HPDE6-E6E7 (cell line): Measurements from ENCODE around the gene ENPP1.
A peak's percentile ranks its signal among the peaks of the same experiment; 100 is the strongest.
"Not testable (repeated sequence)": the region's sequence is repeated elsewhere in the genome, so short reads cannot be mapped to it uniquely, and the experiment has no call there.

ENCODE experiments used
- DNase-seq: peaks from one replicate; pipeline ENCODE4 v3.0.0; 2011; ENCODE audit warnings: missing footprints; ENCODE audit errors: extremely low spot score

The ENPP1 gene

GRCh38 chr6:131877999-131878789 lies 70.4 kb downstream of the ENPP1 start:
- DNase-seq, result no peak

GRCh38 chr6:131883016-131883415 lies 75.2 kb downstream of the ENPP1 start:
- no peak for DNase-seq

- DNase-seq, result no peak
These were observed 77.4 kb downstream of the ENPP1 start for GRCh38 chr6:131885237-131885636.

- DNase-seq, result no peak
These were observed 78.7 kb downstream of the ENPP1 start for GRCh38 chr6:131886517-131886916.

- no peak for DNase-seq
These were observed 82.3 kb downstream of the ENPP1 start for GRCh38 chr6:131890091-131890490.

GRCh38 chr6:131893198-131893597 lies 85.4 kb downstream of the ENPP1 start:
- no peak for DNase-seq

GRCh38 chr6:131894493-131895424 lies 86.9 kb downstream of the ENPP1 start:
- no peak for DNase-seq

- DNase-seq, result no peak
These were observed 89.2 kb downstream of the ENPP1 start for GRCh38 chr6:131897050-131897435.

- no peak for DNase-seq
These were observed 89.8 kb downstream of the ENPP1 start for GRCh38 chr6:131897621-131898020.

- no peak for DNase-seq
These were observed 90.9 kb downstream of the ENPP1 start for GRCh38 chr6:131898718-131899117.

- DNase-seq, result no peak
These were observed 92.4 kb downstream of the ENPP1 start for GRCh38 chr6:131900231-131900630.

- not testable (repeated sequence) for DNase-seq
These were observed 93.6 kb downstream of the ENPP1 start for GRCh38 chr6:131901326-131901873.

GRCh38 chr6:131903734-131904133 lies 95.9 kb downstream of the ENPP1 start:
- not testable (repeated sequence) for DNase-seq

GRCh38 chr6:131908787-131909186 lies 101.0 kb downstream of the ENPP1 start:
- DNase-seq, result not testable (repeated sequence)

GRCh38 chr6:131909408-131910218 lies 101.8 kb downstream of the ENPP1 start:
- DNase-seq, result peak; percentile 50

- DNase-seq, result no peak
These were observed 102.4 kb downstream of the ENPP1 start for GRCh38 chr6:131910219-131910589.

- DNase-seq, result no peak
These were observed 103.1 kb downstream of the ENPP1 start for GRCh38 chr6:131910956-131911355.

GRCh38 chr6:131911951-131912350 lies 104.1 kb downstream of the ENPP1 start:
- no peak for DNase-seq

GRCh38 chr6:131914234-131914633 lies 106.4 kb downstream of the ENPP1 start:
- DNase-seq, result no peak

- DNase-seq, result peak; percentile 33
These were observed 107.3 kb downstream of the ENPP1 start for GRCh38 chr6:131914967-131915751.
